HG02884 (cell line): ENCODE data around the gene ENOPH1.
"Not testable (repeated sequence)": the region's sequence is repeated elsewhere in the genome, so short reads cannot be mapped to it uniquely, and the experiment has no call there.

Experiments used
- ATAC-seq: cut with Tn5 transposase; IDR thresholded peaks from one replicate; pipeline ENCODE4 v1.9.1; 2021; ENCODE audit warnings: mild to moderate bottlenecking, moderate library complexity; ENCODE audit not compliant: unreplicated experiment

ENOPH1 gene

GRCh38 chr4:82430193-82430963 is at the start of gene ENOPH1, which contains the start of gene HNRNPDL:
ENOPH1 (plus strand) TSS chr4:82430590; CDS start chr4:82430830, 240 bp downstream.
HNRNPDL (minus strand) TSS chr4:82430462; CDS start chr4:82429690, 772 bp downstream.
- ATAC-seq, result peak; percentile 70

- ATAC-seq, result no peak
These were observed 49.6 kb upstream of the ENOPH1 start for GRCh38 chr4:82380831-82381230.

- ATAC-seq, result no peak
These were observed 49.2 kb upstream of the ENOPH1 start for GRCh38 chr4:82381235-82381634.

- no peak for ATAC-seq
These were observed 48.6 kb upstream of the ENOPH1 start for GRCh38 chr4:82381661-82382296.

GRCh38 chr4:82382751-82383150 is 47.6 kb upstream of the ENOPH1 start:
- no peak for ATAC-seq

GRCh38 chr4:82386312-82386711 is 44.1 kb upstream of the ENOPH1 start:
- ATAC-seq, result not testable (repeated sequence)

GRCh38 chr4:82388405-82388804 is 42.0 kb upstream of the ENOPH1 start:
- no peak for ATAC-seq

- ATAC-seq, result not testable (repeated sequence)
These were observed 40.3 kb upstream of the ENOPH1 start for GRCh38 chr4:82390061-82390460.

- ATAC-seq, result no peak
These were observed 35.5 kb upstream of the ENOPH1 start for GRCh38 chr4:82394896-82395295.

GRCh38 chr4:82397527-82397926 is 32.9 kb upstream of the ENOPH1 start:
- ATAC-seq, result no peak

- ATAC-seq, result no peak
These were observed 32.1 kb upstream of the ENOPH1 start for GRCh38 chr4:82398263-82398662.

- ATAC-seq, result no peak
These were observed 28.8 kb upstream of the ENOPH1 start for GRCh38 chr4:82401600-82401999.

GRCh38 chr4:82402196-82402775 is 28.1 kb upstream of the ENOPH1 start:
- ATAC-seq, result no peak

GRCh38 chr4:82403725-82404124 is 26.7 kb upstream of the ENOPH1 start:
- no peak for ATAC-seq

- not testable (repeated sequence) for ATAC-seq
These were observed 15.3 kb upstream of the ENOPH1 start for GRCh38 chr4:82415061-82415460.

GRCh38 chr4:82415922-82416365 is 14.4 kb upstream of the ENOPH1 start:
- no peak for ATAC-seq

- no peak for ATAC-seq
These were observed 10.9 kb upstream of the ENOPH1 start for GRCh38 chr4:82419451-82419850.

- ATAC-seq, result no peak
These were observed 8.4 kb upstream of the ENOPH1 start for GRCh38 chr4:82421796-82422560.

- ATAC-seq, result no peak
These were observed 7.8 kb upstream of the ENOPH1 start for GRCh38 chr4:82422616-82423015.

GRCh38 chr4:82423245-82424054 is 6.9 kb upstream of the ENOPH1 start:
- no peak for ATAC-seq
